Activated naive CD8-positive, alpha-beta T cell treated with anti-CD3 and anti-CD28 coated beads, Interleukin-2, amount 50 U/mL, for 16 hours (primary cell): ENCODE data around the gene ARHGAP22.
"Not testable (repeated sequence)": the region's sequence is repeated elsewhere in the genome, so short reads cannot be mapped to it uniquely, and the experiment has no call there.

Experiments
- DNase-seq: peaks from one replicate; pipeline ENCODE4 v3.0.0-alpha.2; 2020; ENCODE audit warnings: low read depth, low spot score

Gene ARHGAP22

DNA sequence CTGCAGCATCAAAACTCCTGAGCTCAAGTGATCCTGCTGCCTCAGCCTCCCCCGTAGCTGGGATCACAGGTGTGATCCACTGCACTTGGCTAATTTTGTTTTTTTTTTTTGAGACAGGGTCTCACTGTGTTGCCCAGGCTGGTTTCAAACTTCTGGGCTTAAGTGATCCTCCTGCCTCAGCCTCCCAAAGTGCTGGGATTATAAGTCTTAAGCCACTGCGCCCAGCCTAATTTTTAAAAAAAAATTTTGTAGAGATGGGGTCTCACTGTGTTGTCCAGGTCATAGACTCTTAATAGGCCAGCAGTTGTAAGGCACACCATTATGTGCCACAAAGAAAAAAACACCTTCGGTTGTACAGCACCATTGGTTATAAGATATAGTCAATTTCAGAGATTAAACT, 176.0 kb downstream of the ARHGAP22 start:
- no peak for DNase-seq

DNA sequence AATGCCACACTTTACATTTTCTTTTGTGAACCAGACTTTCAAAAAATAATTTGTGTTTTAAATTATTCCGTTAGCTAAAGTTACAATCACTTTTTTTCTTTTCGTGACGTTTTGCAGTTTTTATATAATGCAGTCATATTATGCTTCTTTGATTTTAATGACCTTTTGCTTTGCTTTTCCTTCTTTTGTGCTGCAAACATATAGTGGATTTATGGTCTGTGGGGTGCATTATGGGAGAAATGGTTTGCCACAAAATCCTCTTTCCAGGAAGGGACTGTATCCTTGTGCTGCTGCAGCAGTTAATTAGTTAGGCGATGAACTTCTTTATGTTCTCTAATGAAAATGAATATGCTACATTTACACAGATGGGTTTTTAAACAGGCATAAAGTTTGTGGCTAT, 181.0 kb downstream of the ARHGAP22 start:
- DNase-seq: no peak

DNA sequence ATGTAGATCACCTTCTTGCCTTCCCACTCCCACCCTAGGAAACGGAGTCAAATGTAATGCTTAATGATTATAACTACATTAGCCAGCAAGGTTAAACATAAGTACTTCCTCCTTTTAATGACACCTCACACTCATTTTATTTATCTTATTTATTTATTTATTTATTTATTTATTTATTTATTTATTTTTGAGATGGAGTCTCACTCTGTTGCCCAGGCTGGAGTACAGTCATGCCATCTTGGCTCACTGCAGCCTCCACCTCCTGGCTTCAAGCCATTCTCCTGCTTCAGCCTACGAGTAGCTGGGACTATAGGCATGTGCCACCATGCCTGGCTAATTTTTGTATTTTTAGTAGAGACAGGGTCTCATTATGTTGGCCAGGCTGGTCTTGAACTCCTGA, 183.0 kb downstream of the ARHGAP22 start:
- not testable (repeated sequence) for DNase-seq

DNA sequence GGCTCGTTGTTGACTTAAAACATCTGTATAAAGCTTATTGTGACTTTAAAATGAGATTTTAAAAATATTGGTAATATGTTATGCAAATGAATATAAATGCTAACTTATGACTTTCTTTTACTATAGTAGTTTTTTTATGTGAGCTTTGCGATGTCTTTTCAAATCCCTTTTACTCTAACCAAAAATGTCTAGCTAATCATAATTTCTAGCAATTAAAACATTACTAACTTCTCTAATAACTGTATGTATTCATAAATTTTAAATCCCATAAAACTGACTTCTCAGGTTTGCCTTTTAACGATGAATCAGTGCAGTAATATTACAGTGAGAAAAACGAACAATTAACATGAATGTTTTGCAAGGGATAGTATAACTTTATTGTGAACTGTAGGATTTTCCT, 185.2 kb downstream of the ARHGAP22 start:
- DNase-seq: no peak

DNA sequence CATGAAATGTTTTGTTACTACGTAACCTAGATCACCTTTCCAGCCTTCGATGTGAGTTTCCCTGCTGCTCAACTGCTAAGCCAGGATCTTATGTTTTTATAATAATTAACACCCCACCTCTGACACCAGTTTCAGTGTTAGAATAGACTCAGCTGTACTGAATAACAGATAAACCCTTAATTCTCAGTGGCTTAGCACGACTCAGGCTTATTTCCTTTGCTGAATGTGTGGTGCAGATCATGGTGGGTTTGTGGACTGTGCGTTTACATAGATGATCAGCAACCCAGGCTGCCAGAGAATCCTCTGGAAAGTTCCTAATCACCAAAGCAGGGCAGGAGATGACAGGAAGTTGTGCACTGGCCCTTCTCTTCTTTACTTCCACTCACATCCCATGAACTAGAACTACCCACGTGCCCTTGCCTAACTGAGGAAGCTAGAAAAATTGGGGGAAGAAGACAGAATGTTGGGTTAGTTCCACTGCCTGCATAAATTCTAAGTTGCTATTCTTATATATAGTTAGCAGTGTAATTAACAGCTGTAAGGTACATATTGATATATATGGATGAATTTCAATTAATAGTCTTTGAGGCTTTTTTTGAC, 186.6 kb downstream of the ARHGAP22 start:
- no peak for DNase-seq

DNA sequence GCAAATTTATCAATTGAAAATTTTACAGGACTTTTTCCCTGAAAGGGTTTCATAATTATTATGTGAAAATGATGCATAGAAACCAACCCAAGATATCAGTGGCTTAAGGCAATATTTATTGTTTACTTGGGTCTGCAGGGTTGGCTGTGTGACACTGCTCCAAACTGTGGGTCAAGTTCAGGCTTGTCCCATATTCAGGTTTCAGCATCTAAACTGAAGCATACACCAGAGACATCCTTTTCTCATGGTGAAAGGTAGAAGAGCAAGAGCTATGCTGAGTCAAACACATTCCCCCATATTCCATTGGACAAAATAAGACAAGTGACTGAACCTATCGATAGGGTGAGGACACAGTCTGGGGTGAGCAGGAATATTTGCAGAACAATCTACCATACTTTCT, 187.5 kb downstream of the ARHGAP22 start:
- DNase-seq: no peak

DNA sequence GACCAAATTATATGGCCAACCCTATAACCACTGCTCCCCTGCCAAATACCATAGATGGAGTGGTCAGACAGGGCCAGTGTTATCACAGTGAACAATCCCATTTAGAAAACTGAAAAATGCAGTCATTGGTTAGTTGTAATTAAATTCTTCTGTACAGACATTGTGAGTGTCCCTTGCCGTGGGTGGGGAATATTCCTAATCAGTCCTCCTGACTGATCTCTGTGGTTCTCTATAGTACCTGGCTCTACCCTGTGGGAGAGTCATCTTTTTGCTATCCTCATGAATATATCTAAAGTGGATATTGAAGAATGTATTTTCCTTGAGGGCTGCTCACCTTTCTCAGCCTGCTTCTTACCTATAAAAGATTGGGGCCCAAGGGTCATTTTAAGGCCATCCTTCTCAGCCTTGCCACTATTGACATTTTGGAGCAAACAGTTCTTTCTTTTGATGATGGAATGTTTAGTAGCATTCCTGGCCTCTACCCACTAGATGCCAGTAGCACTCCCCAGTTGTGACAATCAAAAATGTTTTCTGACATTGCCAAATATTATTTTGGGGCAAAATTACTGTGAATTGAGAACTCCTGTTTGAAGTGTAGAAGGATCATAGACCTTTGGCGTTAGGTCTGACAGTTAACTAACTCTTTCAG, 188.2 kb downstream of the ARHGAP22 start:
- DNase-seq: no peak

DNA sequence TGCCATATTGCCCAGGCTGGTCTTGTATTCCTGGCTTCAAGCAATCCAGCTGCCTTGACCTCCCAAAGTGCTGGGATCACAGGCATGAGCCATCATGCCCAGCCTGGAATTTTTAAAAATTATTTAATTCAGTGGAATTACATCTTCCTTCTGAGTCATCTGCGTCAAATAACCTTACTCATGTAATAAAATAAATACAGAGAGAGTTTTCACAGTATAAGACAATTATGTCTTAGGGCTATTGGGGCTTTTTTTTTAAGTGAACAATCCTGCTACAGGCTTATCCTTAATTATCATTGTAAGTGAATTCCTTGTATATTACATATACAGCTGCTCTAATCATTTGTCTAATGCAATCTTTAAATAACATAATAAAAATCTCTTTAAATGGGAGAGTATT, 190.1 kb downstream of the ARHGAP22 start:
- DNase-seq: no peak

DNA sequence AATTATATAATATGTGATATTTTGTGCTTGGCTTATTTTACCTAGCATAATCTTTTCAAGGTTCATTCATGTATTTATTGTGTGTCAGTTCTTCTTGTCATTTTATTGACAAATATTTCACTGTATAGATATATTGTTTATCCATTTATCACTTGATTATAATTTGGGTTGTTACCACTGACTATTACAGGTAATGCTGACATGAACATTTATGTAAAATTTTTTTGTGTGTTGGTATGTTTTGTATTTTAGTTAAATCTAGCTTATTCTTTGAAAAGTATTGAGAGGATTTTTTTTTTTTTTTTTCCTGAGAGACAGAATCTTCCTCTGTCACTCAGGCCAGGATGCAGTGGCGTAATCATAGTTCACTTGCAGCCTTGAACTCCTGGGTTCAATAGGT, 190.7 kb downstream of the ARHGAP22 start:
- no peak for DNase-seq

DNA sequence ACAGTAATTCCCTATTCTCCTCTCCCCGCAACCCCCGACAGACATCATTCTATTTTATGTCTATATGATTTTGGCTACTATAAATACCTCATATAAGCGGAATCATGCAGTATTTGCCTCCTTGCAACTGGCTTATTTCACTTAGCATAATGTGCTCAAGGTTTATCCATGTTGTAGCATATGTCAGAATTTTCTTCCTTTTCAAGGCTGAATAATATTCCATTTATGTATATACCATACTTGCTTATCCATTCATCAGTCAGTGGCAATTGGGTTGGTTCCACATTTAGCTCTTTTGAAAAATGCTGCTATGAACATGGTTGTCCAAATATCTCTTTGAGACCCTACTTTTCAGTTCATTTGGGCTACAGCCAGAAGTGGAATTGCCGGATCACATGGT, 191.9 kb downstream of the ARHGAP22 start:
- no peak for DNase-seq

DNA sequence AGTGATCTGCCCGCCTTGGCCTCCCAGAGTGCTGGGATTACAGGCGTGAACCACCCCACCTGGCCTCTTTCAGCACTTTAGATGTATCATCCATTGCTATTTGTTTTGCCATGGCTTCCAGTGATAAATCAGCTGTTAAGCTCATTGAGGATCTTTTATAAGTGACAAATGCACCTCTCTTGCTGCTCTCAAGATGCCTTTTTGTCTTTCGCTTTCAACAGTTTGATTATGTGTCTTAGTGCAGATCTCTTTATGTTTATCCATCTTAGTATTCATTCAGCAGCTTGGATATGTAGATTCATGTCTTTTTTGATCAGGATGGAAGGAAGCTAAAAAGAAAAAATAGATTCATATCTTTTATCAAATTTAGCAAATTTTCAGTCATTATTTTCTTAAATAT, 192.8 kb downstream of the ARHGAP22 start:
- no peak for DNase-seq

DNA sequence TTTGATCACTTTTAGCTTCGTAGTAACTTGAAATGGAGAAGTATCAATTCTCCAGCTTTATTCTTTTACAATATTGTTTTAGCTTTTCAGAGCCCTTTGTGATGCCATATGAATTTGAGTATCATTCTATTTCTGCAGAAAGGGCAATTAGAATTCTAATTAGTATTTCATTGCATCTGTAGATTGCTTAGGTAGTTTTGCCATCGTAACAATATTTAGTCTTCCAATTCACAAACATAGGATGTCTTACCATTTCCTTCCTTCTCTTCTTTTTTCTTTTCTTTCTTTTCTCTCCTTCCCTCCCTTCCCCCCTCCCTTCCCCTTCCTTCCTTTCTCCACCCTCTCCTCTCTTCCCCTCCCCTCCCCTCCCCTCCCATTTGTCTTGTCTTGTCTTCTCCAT, 193.4 kb downstream of the ARHGAP22 start:
- DNase-seq: no peak

DNA sequence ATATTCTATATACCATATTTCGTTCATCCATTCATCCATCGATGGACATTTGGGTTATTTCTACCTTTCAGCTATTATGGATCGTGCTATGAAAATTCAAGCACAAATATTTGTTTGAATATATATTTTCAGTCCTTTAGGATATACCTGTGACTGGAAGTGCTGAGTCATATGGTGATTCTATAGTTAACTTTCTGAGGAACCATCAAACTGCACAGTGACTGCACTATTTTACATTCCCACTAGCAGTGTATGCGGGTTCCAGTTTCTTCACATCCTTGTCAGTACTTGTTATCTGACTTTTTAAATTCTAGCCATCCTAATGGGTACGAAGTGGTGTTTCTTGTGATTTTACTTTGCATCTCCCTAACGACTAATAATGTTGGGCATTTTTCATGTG, 194.4 kb downstream of the ARHGAP22 start:
- no peak for DNase-seq

DNA sequence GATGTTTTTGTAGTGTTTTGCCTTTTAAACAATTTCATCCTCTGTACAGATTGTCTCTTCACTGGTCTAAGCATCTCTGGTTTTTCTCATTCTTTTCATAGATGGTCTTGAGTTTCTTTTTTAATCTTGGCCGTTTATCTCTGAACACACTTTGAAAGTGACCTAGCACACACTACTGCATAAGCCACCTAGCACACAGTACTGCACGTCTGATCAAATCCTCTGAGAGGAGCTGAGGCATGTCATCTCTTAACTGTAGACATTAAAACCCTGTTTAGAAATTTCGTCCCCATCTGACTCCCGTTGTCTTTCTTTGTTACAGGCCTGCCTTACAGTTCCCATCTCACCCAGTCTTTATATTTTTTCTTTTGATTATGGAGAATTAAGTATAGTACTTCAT, 198.2 kb downstream of the ARHGAP22 start:
- DNase-seq: no peak

DNA sequence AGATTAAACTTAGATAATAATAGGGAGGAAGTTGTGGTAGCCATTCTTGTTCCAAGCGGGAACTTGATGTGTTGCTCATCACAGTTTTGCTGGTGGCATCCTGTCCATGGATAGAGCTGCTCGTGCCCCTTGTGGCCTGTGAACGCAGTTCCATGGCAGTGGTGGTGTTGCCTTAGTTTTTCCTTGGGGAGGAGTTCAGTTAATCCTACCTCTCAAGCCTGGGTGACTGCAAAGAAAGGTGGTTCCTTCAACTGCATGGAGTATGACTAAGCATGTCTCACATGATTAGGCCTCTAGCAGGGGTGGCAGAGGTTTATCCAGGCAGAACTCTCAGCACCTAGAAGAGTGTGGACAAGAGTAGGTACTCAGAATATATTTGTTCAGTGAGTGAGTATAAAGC, 198.7 kb downstream of the ARHGAP22 start:
- DNase-seq: no peak

DNA sequence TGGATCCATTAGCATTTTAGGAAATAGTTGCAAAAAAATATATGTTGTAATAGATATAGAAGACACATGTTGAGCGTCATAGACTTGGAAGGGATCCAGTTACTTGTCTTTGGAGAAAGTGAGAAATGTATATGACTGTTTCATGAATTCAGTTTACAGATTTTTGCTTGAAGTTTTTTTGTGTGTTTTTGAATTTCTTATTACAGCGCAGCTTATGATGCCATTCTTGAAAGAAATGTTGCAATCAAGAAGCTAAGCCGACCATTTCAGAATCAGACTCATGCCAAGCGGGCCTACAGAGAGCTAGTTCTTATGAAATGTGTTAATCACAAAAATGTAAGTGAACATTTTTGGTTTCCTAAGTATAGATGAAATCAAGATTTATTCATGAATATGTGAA, 200.2 kb downstream of the ARHGAP22 start:
- no peak for DNase-seq

DNA sequence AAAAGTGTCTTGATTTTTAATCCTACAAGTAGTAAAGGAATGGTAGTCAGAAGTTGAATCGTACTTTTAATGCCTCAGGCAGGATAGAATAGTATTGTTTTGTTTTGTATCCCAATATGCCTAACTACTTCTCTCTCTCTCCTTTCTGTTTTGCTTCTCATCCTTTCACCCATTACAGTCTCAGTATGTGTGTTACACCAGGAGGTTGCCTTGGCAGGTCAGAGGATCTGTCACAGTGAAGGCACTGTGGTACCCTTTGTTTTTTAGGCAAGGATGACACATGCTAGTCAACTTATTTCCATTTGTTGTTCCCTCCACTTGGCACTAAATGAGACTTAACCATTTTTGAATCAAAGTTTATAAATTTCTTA, 204.0 kb downstream of the ARHGAP22 start:
- DNase-seq: no peak

DNA sequence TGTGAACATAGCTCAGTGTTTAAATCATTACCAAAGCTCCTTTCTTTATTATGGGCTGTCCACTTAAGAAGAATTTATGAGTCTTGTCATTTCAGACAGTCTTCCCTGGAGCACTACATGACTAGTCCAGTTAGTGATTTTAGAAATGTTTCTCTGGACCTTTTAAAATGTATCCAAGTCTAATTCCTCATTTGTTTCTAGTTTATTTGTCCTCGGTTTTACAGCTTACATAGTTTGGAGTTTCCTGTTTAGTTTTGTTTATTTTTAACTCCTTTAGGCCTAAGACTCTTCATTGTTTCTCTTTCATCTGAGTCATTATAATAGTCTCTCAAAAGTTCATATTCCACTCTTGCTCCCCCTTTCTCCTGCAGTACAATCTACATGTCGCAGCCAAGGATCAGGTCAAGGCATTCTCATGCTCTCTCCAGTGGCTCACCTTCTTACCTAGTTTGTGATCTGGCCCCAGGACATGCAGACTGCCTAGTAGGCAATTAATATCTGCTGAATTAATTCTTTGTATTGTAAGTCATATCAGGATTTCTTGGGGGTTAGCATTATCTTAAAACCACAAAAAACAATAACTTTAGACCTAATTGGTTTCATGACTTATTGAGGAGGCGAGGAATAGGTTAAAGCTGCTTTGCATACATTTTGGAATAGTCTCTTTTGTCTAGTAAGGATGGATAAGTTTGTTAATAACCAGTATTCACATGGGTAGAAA, 204.6 kb downstream of the ARHGAP22 start:
- no peak for DNase-seq

DNA sequence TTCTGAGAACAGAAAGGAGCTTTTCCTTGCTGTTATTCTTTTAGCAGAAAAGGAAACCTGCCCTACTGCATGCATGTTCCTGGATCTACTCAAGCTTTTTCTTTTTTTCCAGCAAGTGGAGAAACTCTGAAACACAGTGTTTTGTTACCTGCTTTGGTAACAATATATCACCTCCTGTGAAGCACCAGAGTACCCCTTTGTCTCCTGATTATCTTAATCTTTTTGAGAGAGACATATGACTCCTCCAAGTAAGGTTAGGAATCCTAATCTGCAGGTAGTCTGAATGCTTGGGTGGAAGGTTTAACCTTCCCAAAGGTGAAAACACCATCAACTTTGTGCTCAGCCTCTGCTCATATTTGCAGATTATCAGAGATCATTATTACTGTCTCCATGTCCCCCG, 205.3 kb downstream of the ARHGAP22 start:
- DNase-seq: no peak

DNA sequence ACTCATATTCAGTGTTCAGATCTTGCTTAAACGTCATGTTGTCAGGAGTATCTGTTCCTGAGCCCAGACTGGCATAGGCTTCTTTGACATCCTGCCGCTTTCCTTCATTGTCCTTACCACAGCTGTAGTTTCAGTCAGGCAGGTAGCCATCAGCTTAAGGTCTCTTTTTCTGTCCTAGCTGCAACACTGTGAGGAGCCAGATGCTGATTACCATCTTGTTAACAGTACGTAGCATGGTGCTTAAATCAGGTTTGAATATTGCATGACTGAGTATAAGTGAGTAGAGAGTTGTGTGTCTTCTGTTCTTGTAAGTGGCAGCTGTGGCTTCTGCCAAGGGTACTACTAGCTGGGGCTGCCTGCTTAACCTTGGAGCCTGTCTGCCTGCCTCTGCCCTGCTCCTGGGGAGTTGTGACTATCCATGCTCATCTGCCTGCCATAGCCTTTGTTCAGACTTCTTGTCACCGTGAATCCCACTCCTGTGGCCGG, 205.8 kb downstream of the ARHGAP22 start:
- DNase-seq: no peak

DNA sequence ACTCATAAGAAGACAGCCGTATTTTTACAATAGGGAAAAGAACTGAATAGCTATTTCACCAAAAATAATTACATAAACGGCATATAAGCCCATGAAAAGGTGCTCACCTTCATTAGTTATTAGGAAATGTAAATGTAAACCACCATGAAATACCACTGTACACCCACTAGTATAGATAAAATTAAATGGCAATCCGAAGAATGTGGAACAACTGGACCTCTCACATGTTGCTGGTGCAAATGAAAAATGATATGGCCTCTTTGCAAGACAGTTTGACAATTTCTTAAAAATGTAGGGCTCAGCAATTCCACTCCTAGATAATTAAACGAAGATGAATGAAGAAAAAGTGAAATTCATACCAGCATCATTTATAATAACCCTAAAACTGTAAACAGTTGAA, 206.6 kb downstream of the ARHGAP22 start:
- no peak for DNase-seq
